T-helper 2 cell (primary cell): ENCODE results near the gene KRT82.
A peak's percentile ranks its signal among the peaks of the same experiment; 100 is the strongest.

Experiments used
- DNase-seq, 5 experiments: peaks; one replicate each; pipeline versions ENCODE4 v3.0.0 to v3.0.0-alpha.2; 2012 to 2022

The KRT82 gene

GRCh38 chr12:52407918-52408317 lies 1.8 kb upstream of the KRT82 start:
- DNase-seq = no peak

- DNase-seq = no peak
Observed at GRCh38 chr12:52404951-52405350, 1.2 kb downstream of the KRT82 start.

- no peak for DNase-seq
Observed at GRCh38 chr12:52403561-52403960, 2.6 kb downstream of the KRT82 start.

GRCh38 chr12:52402873-52403540 lies 3.1 kb downstream of the KRT82 start:
- DNase-seq = no peak

GRCh38 chr12:52402377-52402776 lies 3.8 kb downstream of the KRT82 start:
- DNase-seq = no peak

- DNase-seq = no peak
Observed at GRCh38 chr12:52401926-52402325, 4.2 kb downstream of the KRT82 start.

GRCh38 chr12:52401526-52401925 lies 4.6 kb downstream of the KRT82 start:
- DNase-seq = no peak

GRCh38 chr12:52400906-52401305 lies 5.2 kb downstream of the KRT82 start:
- no peak for DNase-seq

GRCh38 chr12:52399756-52400155 lies 6.4 kb downstream of the KRT82 start:
- DNase-seq = no peak

- no peak for DNase-seq
Observed at GRCh38 chr12:52398176-52398575, 8.0 kb downstream of the KRT82 start.

GRCh38 chr12:52396656-52397055 lies 9.5 kb downstream of the KRT82 start:
- no peak for DNase-seq

- DNase-seq = no peak
Observed at GRCh38 chr12:52395761-52396434, 10.2 kb downstream of the KRT82 start.

GRCh38 chr12:52394836-52395405 lies 11.2 kb downstream of the KRT82 start:
- DNase-seq = no peak

- DNase-seq = no peak
Observed at GRCh38 chr12:52392465-52393007, 13.6 kb downstream of the KRT82 start.

- no peak for DNase-seq
Observed at GRCh38 chr12:52391618-52392002, 14.5 kb downstream of the KRT82 start.

- peak in 1 of 5 experiments; percentile 6 for DNase-seq
Observed at GRCh38 chr12:52390739-52391617, 15.2 kb downstream of the KRT82 start.

GRCh38 chr12:52389313-52390207 lies 16.6 kb downstream of the KRT82 start:
- DNase-seq = no peak

GRCh38 chr12:52387859-52388258 lies 18.3 kb downstream of the KRT82 start:
- DNase-seq = no peak

GRCh38 chr12:52385226-52385702 lies 20.9 kb downstream of the KRT82 start, which contains the start of gene KRT84:
TSS of gene KRT84 (minus strand) at chr12:52385652. CDS start at chr12:52385585, 67 bp downstream.
- no peak for DNase-seq

- DNase-seq = no peak
Observed at GRCh38 chr12:52383331-52383730, 22.8 kb downstream of the KRT82 start.

- peak in 1 of 5 experiments; percentile 14 for DNase-seq
Observed at GRCh38 chr12:52382854-52383253, 23.3 kb downstream of the KRT82 start.

GRCh38 chr12:52381206-52381605 lies 24.9 kb downstream of the KRT82 start:
- DNase-seq = no peak
